ENCODE data around the gene MRPL33.
"Not testable (repeated sequence)": the region's sequence is repeated elsewhere in the genome, so short reads cannot be mapped to it uniquely, and the experiment has no call there.

MRPL33 gene

GRCh38 chr2:27762951-27763906, 8.3 kb upstream of the MRPL33 start:
- H3K4me3 ChIP-seq (ENCODE audit: low read depth, low read length) = no peak overlapping the region
- H3K9ac ChIP-seq (ENCODE audit: low read depth, low read length) = no peak overlapping the region
- H3K27ac ChIP-seq (ENCODE audit: low read depth, low read length) = no peak overlapping the region
- H3K9me3 ChIP-seq (ENCODE audit: control insufficient read depth, insufficient read depth, low read length) = no peaks in the 10 kb centered on the region
- no peaks in the 10 kb centered on the region for H3K27me3 ChIP-seq (ENCODE audit: control insufficient read depth, insufficient read depth, low read length)
- no peaks in the 10 kb centered on the region for H3K36me3 ChIP-seq (ENCODE audit: control insufficient read depth, insufficient read depth, low read length)
- H3K4me1 ChIP-seq (ENCODE audit: control insufficient read depth, insufficient read depth, low read length) = no peaks in the 10 kb centered on the region

GRCh38 chr2:27763907-27764267, 7.6 kb upstream of the MRPL33 start:
- Histone ChIP-seq H3K4me3 (ENCODE audit: low read depth, low read length) (no peak overlapping the region), H3K27me3 (ENCODE audit: control insufficient read depth, insufficient read depth, low read length) (no peaks in the 10 kb centered on the region), H3K36me3 (ENCODE audit: control insufficient read depth, insufficient read depth, low read length) (no peaks in the 10 kb centered on the region), H3K27ac (ENCODE audit: low read depth, low read length) (no peak overlapping the region), H3K4me1 (ENCODE audit: control insufficient read depth, insufficient read depth, low read length) (no peaks in the 10 kb centered on the region; the same call in 1 of the 2 replicates), H3K9me3 (ENCODE audit: control insufficient read depth, insufficient read depth, low read length) (no peaks in the 10 kb centered on the region), H3K9ac (ENCODE audit: low read depth, low read length) (no peak overlapping the region)

- H3K27ac ChIP-seq (ENCODE audit: low read depth, low read length); H3K36me3 ChIP-seq (ENCODE audit: control insufficient read depth, insufficient read depth, low read length); H3K27me3 ChIP-seq (ENCODE audit: control insufficient read depth, insufficient read depth, low read length); H3K4me3 ChIP-seq (ENCODE audit: low read depth, low read length); H3K9me3 ChIP-seq (ENCODE audit: control insufficient read depth, insufficient read depth, low read length); H3K4me1 ChIP-seq (ENCODE audit: control insufficient read depth, insufficient read depth, low read length); H3K9ac ChIP-seq (ENCODE audit: low read depth, low read length): not testable (repeated sequence)
Observed at GRCh38 chr2:27764526-27764925, 7.0 kb upstream of the MRPL33 start.

- Histone ChIP-seq H3K9me3 (ENCODE audit: control insufficient read depth, insufficient read depth, low read length) (no peaks in the 10 kb centered on the region), H3K36me3 (ENCODE audit: control insufficient read depth, insufficient read depth, low read length) (no peaks in the 10 kb centered on the region), H3K27ac (ENCODE audit: low read depth, low read length) (no peak overlapping the region), H3K9ac (ENCODE audit: low read depth, low read length) (no peak overlapping the region), H3K4me1 (ENCODE audit: control insufficient read depth, insufficient read depth, low read length) (no peaks in the 10 kb centered on the region; the same call in 1 of the 2 replicates), H3K27me3 (ENCODE audit: control insufficient read depth, insufficient read depth, low read length) (no peaks in the 10 kb centered on the region), H3K4me3 (ENCODE audit: low read depth, low read length) (peak overlapping the region; percentile 18)
Observed at GRCh38 chr2:27765621-27766286, 5.8 kb upstream of the MRPL33 start.

GRCh38 chr2:27766287-27766661, 5.2 kb upstream of the MRPL33 start:
- H3K36me3 ChIP-seq (ENCODE audit: control insufficient read depth, insufficient read depth, low read length) = no peaks in the 10 kb centered on the region
- H3K9ac ChIP-seq (ENCODE audit: low read depth, low read length) = no peak overlapping the region
- H3K9me3 ChIP-seq (ENCODE audit: control insufficient read depth, insufficient read depth, low read length) = no peaks in the 10 kb centered on the region
- peak overlapping the region; percentile 18 for H3K4me3 ChIP-seq (ENCODE audit: low read depth, low read length)
- no peaks in the 10 kb centered on the region for H3K27me3 ChIP-seq (ENCODE audit: control insufficient read depth, insufficient read depth, low read length)
- no peaks in the 10 kb centered on the region; the same call in none of the 2 replicates for H3K4me1 ChIP-seq (ENCODE audit: control insufficient read depth, insufficient read depth, low read length)
- no peak overlapping the region for H3K27ac ChIP-seq (ENCODE audit: low read depth, low read length)

- H3K4me3 ChIP-seq (ENCODE audit: low read depth, low read length) = peak overlapping the region; percentile 98
- peaks cover 8% of the 10 kb centered on the region for H3K4me1 ChIP-seq (ENCODE audit: control insufficient read depth, insufficient read depth, low read length)
- peak overlapping the region; percentile 84 for H3K27ac ChIP-seq (ENCODE audit: low read depth, low read length)
- no peaks in the 10 kb centered on the region for H3K9me3 ChIP-seq (ENCODE audit: control insufficient read depth, insufficient read depth, low read length)
- peaks cover 11% of the 10 kb centered on the region for H3K36me3 ChIP-seq (ENCODE audit: control insufficient read depth, insufficient read depth, low read length)
- no peaks in the 10 kb centered on the region for H3K27me3 ChIP-seq (ENCODE audit: control insufficient read depth, insufficient read depth, low read length)
- peak overlapping the region; percentile 84 for H3K9ac ChIP-seq (ENCODE audit: low read depth, low read length)
Observed at GRCh38 chr2:27771202-27771547, 344 bp upstream of the MRPL33 start.

GRCh38 chr2:27772804-27773203, 1.3 kb downstream of the MRPL33 start:
- Histone ChIP-seq H3K27ac (ENCODE audit: low read depth, low read length) (no peak overlapping the region), H3K27me3 (ENCODE audit: control insufficient read depth, insufficient read depth, low read length) (no peaks in the 10 kb centered on the region), H3K9me3 (ENCODE audit: control insufficient read depth, insufficient read depth, low read length) (no peaks in the 10 kb centered on the region), H3K9ac (ENCODE audit: low read depth, low read length) (no peak overlapping the region; the same call in 1 of the 2 replicates), H3K36me3 (ENCODE audit: control insufficient read depth, insufficient read depth, low read length) (peaks cover 11% of the 10 kb centered on the region), H3K4me1 (ENCODE audit: control insufficient read depth, insufficient read depth, low read length) (peaks cover 8% of the 10 kb centered on the region), H3K4me3 (ENCODE audit: low read depth, low read length) (peak overlapping the region; percentile 98)

- no peak overlapping the region for H3K4me3 ChIP-seq (ENCODE audit: low read depth, low read length)
Observed at GRCh38 chr2:27773959-27774358, 2.4 kb downstream of the MRPL33 start.

GRCh38 chr2:27776097-27776496, 4.6 kb downstream of the MRPL33 start:
- Histone ChIP-seq H3K27ac (ENCODE audit: low read depth, low read length) (no peak overlapping the region), H3K9me3 (ENCODE audit: control insufficient read depth, insufficient read depth, low read length) (no peaks in the 10 kb centered on the region), H3K9ac (ENCODE audit: low read depth, low read length) (no peak overlapping the region), H3K4me1 (ENCODE audit: control insufficient read depth, insufficient read depth, low read length) (peaks cover 8% of the 10 kb centered on the region), H3K36me3 (ENCODE audit: control insufficient read depth, insufficient read depth, low read length) (peaks cover 30% of the 10 kb centered on the region), H3K4me3 (ENCODE audit: low read depth, low read length) (no peak overlapping the region), H3K27me3 (ENCODE audit: control insufficient read depth, insufficient read depth, low read length) (no peaks in the 10 kb centered on the region)

More at GRCh38 chr2:27773959-27774358, 2.4 kb downstream of the MRPL33 start:
- Histone ChIP-seq H3K27me3 (ENCODE audit: control insufficient read depth, insufficient read depth, low read length) (no peaks in the 10 kb centered on the region), H3K9me3 (ENCODE audit: control insufficient read depth, insufficient read depth, low read length) (no peaks in the 10 kb centered on the region), H3K9ac (ENCODE audit: low read depth, low read length) (no peak overlapping the region), H3K36me3 (ENCODE audit: control insufficient read depth, insufficient read depth, low read length) (peaks cover 15% of the 10 kb centered on the region), H3K4me1 (ENCODE audit: control insufficient read depth, insufficient read depth, low read length) (peaks cover 8% of the 10 kb centered on the region), H3K27ac (ENCODE audit: low read depth, low read length) (no peak overlapping the region)

GRCh38 chr2:27776696-27777095, 5.2 kb downstream of the MRPL33 start:
- H3K4me3 ChIP-seq (ENCODE audit: low read depth, low read length) = no peak overlapping the region
- peaks cover 8% of the 10 kb centered on the region; the same call in 1 of the 2 replicates for H3K4me1 ChIP-seq (ENCODE audit: control insufficient read depth, insufficient read depth, low read length)
- no peaks in the 10 kb centered on the region for H3K27me3 ChIP-seq (ENCODE audit: control insufficient read depth, insufficient read depth, low read length)
- no peak overlapping the region for H3K9ac ChIP-seq (ENCODE audit: low read depth, low read length)
- H3K36me3 ChIP-seq (ENCODE audit: control insufficient read depth, insufficient read depth, low read length) = peaks cover 30% of the 10 kb centered on the region
- no peaks in the 10 kb centered on the region for H3K9me3 ChIP-seq (ENCODE audit: control insufficient read depth, insufficient read depth, low read length)
- no peak overlapping the region for H3K27ac ChIP-seq (ENCODE audit: low read depth, low read length)

- H3K4me3 ChIP-seq (ENCODE audit: low read depth, low read length) = no peak overlapping the region
- H3K36me3 ChIP-seq (ENCODE audit: control insufficient read depth, insufficient read depth, low read length) = peaks cover 24% of the 10 kb centered on the region
- H3K9ac ChIP-seq (ENCODE audit: low read depth, low read length) = no peak overlapping the region
- H3K9me3 ChIP-seq (ENCODE audit: control insufficient read depth, insufficient read depth, low read length) = no peaks in the 10 kb centered on the region
- H3K27me3 ChIP-seq (ENCODE audit: control insufficient read depth, insufficient read depth, low read length) = no peaks in the 10 kb centered on the region
- H3K4me1 ChIP-seq (ENCODE audit: control insufficient read depth, insufficient read depth, low read length) = no peaks in the 10 kb centered on the region
- H3K27ac ChIP-seq (ENCODE audit: low read depth, low read length) = no peak overlapping the region
Observed at GRCh38 chr2:27779417-27780055, 8.0 kb downstream of the MRPL33 start.

Data from HUES48 (cell line).